HL-60 (cell line): ENCODE data around the gene ZNF155.

Experiments
- CTCF ChIP-seq: IDR thresholded peaks from one replicate; pipeline ENCODE4 v1.5.1; 2011; ENCODE audit warnings: low read length, control low read depth, inconsistent platforms; ENCODE audit not compliant: insufficient read depth
- POLR2AphosphoS5 ChIP-seq: IDR thresholded peaks from 2 replicates; pipeline ENCODE4 v1.6.1; 2012; ENCODE audit warnings: low read depth
- TF ChIP-seq, protein P1 (sequence below): IDR thresholded peaks from 2 replicates; pipeline ENCODE4 v1.6.1; 2012; ENCODE audit warnings: low read depth; ENCODE audit not compliant: insufficient replicate concordance

DNA sequence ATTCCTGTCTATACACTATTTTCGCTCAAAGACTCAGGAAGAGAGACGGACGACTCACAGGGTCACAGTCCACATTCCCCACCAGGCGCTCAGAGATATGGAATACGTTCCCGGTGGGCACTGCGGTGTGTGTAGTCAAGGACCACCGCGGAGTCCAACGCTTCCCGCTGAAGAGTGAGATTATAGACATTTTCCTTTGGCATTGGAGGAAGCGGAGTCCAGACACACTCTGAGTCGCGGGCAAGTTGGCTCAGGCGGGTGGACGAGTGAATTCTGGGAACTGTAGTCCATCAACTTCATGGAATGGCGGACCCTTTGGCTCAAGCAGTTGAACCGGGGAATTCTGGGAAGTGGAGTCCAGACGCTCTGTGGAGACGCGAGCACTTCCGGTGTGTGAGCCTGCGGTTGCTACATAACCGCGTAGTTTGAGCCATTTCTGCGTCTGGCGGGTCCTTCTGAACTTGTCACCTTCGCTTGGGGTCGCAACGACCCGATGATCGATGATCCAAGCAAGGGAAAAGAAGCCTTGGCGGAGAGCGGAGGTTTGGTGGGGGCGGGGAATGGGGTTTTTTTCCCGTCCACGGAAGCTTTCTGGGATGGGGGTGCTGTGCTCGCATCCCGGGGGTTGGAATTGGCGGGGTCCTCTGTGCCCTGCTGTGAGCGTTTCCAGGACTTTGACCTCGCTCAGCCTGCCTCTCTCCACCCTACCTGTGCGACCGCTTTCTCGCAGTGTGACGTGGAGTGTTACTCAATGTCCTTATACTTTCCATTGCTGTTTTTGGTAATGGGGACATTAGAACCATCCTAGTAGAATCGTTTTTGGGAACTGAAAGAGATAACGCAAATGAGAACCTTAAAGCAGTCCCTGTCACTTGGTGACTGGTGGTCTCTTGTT lies 18.8 kb downstream of the ZNF155 start, which contains the start of gene ZNF230:
- TF ChIP-seq POLR2AphosphoS5 (peak; percentile 89), CTCF (no peak)
- TF ChIP-seq, protein P1, sequence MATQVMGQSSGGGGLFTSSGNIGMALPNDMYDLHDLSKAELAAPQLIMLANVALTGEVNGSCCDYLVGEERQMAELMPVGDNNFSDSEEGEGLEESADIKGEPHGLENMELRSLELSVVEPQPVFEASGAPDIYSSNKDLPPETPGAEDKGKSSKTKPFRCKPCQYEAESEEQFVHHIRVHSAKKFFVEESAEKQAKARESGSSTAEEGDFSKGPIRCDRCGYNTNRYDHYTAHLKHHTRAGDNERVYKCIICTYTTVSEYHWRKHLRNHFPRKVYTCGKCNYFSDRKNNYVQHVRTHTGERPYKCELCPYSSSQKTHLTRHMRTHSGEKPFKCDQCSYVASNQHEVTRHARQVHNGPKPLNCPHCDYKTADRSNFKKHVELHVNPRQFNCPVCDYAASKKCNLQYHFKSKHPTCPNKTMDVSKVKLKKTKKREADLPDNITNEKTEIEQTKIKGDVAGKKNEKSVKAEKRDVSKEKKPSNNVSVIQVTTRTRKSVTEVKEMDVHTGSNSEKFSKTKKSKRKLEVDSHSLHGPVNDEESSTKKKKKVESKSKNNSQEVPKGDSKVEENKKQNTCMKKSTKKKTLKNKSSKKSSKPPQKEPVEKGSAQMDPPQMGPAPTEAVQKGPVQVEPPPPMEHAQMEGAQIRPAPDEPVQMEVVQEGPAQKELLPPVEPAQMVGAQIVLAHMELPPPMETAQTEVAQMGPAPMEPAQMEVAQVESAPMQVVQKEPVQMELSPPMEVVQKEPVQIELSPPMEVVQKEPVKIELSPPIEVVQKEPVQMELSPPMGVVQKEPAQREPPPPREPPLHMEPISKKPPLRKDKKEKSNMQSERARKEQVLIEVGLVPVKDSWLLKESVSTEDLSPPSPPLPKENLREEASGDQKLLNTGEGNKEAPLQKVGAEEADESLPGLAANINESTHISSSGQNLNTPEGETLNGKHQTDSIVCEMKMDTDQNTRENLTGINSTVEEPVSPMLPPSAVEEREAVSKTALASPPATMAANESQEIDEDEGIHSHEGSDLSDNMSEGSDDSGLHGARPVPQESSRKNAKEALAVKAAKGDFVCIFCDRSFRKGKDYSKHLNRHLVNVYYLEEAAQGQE, result no peak
